GM21360 (cell line): Measurements from ENCODE around the gene CCDC71.

Experiments
- ATAC-seq: cut with Tn5 transposase; IDR thresholded peaks from one replicate; pipeline ENCODE4 v1.9.1; 2021; ENCODE audit warnings: mild to moderate bottlenecking, moderate library complexity; ENCODE audit not compliant: unreplicated experiment

The CCDC71 gene

GRCh38 chr3:49132073-49132436 lies 34.1 kb downstream of the CCDC71 start:
- ATAC-seq = no peak

GRCh38 chr3:49131576-49131975 lies 34.6 kb downstream of the CCDC71 start:
- ATAC-seq = no peak

DNA sequence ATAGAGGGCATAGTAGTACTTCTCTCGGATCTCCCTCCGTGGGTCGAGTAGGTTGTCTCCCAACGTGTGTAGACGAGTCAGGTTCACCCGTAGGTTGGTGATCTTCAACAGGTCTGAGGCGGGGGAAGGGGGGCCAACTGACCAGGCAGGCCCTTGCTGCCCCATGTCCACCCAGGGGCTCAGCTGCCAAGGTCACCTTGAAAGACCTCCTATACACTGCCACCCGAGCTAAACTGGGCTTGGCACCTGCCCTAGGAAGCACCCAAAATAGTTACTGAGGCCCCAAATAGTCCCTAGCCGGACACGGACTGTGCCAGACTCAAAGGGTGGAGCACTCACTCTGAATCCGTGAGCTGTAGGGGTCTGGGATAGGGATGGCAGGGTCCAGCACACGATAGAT lies 35.1 kb downstream of the CCDC71 start:
- ATAC-seq = no peak

GRCh38 chr3:49124991-49125670 lies 41.0 kb downstream of the CCDC71 start:
- no peak for ATAC-seq

DNA sequence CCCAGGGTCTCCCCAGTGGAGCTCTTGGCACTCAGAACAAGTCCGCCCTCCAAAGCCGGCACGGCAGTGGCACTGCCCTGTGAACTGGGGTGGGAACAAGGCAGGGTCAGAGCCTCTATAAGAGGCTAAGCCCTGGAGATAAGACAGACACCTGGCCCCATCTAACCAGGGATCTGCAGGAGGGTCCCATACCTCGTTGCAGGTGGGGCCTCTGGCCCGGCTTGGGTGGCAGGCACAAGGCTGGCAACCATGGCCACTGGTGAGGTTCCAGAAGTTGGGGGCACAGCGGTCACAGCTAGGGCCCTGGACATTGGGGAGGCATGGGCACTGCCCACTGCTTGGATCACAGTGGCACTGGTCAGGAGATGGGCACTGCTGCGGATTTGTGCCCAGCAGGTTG lies 41.9 kb downstream of the CCDC71 start:
- ATAC-seq = no peak

DNA sequence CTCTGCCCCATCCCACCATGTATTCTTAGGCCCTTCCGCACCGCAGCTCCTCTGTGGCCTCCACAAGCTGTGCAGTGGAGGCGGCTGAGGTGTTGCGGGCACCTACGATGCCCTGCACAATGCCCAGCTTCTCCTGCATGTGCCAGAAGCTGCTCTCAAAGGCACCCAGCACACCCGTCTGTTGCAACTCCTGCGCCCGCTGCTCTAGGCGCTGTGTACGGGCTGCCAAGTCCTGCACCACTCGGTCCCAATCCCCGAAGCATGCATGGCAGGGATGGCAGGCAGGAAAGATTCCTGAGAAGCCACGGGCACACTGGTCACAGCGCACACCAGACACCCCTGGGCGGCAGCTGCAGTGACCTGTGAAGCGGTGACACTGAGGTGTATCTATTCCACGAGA lies 42.4 kb downstream of the CCDC71 start:
- ATAC-seq = no peak

DNA sequence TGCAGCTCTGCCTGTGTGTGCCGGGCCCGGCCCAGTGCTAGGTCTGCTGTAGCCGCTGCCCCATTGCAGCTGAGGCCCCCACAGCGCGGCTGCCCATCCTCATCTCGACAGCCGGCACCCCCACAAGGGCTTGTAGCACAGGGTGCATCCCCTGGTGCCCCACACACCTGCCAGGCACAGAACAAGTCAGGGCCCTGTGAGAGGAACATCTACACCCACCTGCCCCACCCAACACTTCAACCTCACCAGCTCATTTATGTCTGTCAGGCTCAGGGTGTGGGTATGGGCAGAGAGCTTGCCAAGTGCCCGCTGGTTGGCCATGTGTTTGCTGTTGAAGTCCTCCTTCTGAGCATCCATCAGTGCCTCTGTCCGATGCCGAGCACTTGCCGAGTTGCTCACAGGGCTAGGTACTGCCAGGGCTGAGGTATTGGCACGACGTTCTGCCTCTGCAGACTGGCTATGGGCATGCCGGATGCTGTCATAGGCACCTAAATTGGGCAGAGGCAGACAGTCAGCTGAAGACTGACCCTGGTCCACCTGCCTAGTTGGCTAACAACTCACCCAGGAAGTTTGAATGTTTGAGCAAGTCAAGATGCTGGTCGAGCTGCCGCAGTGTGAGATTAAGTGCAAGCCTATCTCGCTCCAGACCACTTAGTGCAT lies 43.1 kb downstream of the CCDC71 start:
- no peak for ATAC-seq

- ATAC-seq = no peak
Measured at GRCh38 chr3:49122451-49122850, 43.7 kb downstream of the CCDC71 start.

- no peak for ATAC-seq
Measured at GRCh38 chr3:49122022-49122421, 44.1 kb downstream of the CCDC71 start.

GRCh38 chr3:49121132-49121736 lies 44.9 kb downstream of the CCDC71 start:
- ATAC-seq = no peak

DNA sequence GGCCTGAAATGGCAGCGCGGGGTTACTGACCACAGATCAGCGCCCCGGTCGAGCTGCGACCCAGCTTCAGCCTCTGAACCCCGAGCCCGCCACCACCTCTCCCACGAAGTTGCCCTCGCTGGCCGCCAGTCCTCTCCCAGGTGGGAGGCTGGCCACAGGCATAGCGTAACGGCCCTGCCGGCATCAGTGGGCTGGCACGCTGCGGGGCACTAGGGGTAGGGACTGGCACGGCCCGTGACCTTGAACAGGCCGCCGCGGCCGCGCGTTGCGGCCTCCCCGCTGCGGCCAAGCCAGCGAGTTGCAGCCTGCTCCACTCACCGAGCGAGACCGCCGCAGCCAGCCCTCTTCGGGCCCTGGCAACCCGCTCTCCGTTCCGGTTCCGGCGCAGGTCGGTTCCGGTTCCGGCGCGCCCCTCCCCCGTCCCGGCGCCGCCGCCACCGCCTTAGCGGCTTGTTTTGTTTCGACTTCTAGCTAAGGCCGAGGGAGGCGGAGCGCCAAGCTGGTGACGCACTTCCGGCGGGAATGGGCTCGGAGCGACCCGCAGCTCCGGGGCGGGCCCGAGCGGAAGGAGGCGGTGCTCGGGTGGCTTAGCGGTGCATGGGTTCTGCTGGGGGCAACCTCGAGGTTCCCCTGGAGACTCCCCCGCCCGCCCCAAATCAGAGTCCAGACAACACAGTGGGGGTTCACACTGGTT lies 45.5 kb downstream of the CCDC71 start, which contains the start of gene USP19:
Gene USP19, minus strand, starts transcription at position 386 of the 694 bp plus-strand sequence. CDS start 1,678 bp downstream, outside the sequence.
- peak; percentile 72 for ATAC-seq

DNA sequence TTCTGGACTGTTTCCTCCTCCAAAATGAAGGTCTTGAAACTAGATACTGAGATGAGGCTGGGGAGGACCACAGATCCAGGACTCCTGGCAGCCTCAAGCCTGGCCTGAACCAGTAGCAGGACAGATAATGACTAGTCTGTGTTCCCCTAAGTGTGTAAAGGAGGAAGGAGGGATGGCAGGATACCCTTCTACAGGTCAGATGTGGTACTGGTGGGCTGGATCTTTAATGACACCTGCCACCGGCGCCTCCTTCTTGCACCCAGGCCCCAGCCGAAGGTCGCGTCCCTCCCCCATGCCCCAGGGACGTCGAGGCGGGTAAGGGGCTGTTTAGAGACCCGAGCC lies 46.1 kb downstream of the CCDC71 start:
- ATAC-seq = peak; percentile 6

DNA sequence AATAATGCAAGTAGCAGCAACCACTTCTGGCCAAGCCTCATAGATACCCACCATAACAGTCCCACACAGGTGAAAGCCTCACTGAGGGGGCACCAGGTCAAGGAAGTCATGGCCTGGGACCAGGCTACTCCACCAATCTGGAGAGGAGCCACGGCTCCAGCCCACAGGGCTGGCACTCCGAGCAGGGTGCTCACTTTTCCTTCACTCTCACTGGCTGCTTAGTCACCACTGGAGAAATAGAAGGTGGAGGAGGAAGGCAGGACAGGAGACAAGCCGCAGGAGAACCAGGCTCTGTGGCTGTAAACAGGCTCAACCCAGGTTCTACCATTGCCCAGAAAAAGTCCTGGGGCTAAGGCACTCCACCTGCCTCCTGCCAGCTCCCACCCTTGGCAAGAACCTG lies 46.7 kb downstream of the CCDC71 start:
- no peak for ATAC-seq

- no peak for ATAC-seq
Measured at GRCh38 chr3:49119036-49119435, 47.1 kb downstream of the CCDC71 start.
